Fibroblast of lung (primary cell): Measurements from ENCODE around the gene EHMT1. TPM values are rescaled to one million over a fixed set of nuclear protein-coding genes. Genes with fewer than 3 reads are reported as not detected.

Source experiments
- DNase-seq, 2 donors: peaks; one replicate each; pipeline versions ENCODE4 v3.0.0 to v3.0.0-alpha.2; 2010; ENCODE audit warnings: low read depth in 2 of 2
- H2AFZ ChIP-seq: 2 replicates; pipeline ENCODE4 v1.5.1; 2012; ENCODE audit warnings: low read length, control low read depth, inconsistent platforms
- H3K27ac ChIP-seq: 2 replicates; pipeline ENCODE4 v1.5.1; 2011; ENCODE audit warnings: low read length, control low read depth; ENCODE audit not compliant: insufficient read depth
- H3K27me3 ChIP-seq: 2 replicates; pipeline ENCODE4 v1.5.1; 2011; ENCODE audit warnings: mild to moderate bottlenecking, low read length; ENCODE audit not compliant: control insufficient read depth, insufficient read depth
- H3K36me3 ChIP-seq: 2 replicates; pipeline ENCODE4 v1.5.1; 2011; ENCODE audit warnings: low read length; ENCODE audit not compliant: control insufficient read depth, insufficient read depth
- H3K4me1 ChIP-seq: 2 replicates; pipeline ENCODE4 v1.5.1; 2011; ENCODE audit warnings: low read length; ENCODE audit not compliant: control insufficient read depth, insufficient read depth; ENCODE audit errors: extremely low read depth
- H3K4me2 ChIP-seq: 2 replicates; pipeline ENCODE4 v1.5.1; 2011; ENCODE audit warnings: low read length, control low read depth; ENCODE audit not compliant: insufficient read depth; ENCODE audit errors: extremely low read depth
- H3K4me3 ChIP-seq, 4 experiments: fragments of 200-600 bp in 1 of 4; sonication (generic) in 1 of 4; replicated peaks in 1 of 4; 2 replicates each; pipeline ENCODE4 v1.5.1; 2011 to 2016; ENCODE audit warnings: low read length in 4 of 4, low read depth in 3 of 4, mild to moderate bottlenecking in 3 of 4, control low read depth in 2 of 4, inconsistent platforms in 1 of 4, mixed read lengths in 1 of 4; ENCODE audit not compliant: insufficient read depth in 1 of 4; ENCODE audit errors: control extremely low read depth in 1 of 4
- H3K79me2 ChIP-seq: 2 replicates; pipeline ENCODE4 v1.5.1; 2012; ENCODE audit warnings: mild to moderate bottlenecking, low read length, inconsistent platforms; ENCODE audit not compliant: control insufficient read depth, insufficient read depth
- H3K9ac ChIP-seq: 2 replicates; pipeline ENCODE4 v1.5.1; 2011; ENCODE audit warnings: mild to moderate bottlenecking, low read length, control low read depth; ENCODE audit not compliant: insufficient read depth
- H3K9me3 ChIP-seq: 2 replicates; pipeline ENCODE4 v1.5.1; 2012; ENCODE audit warnings: low read depth, low read length; ENCODE audit not compliant: control insufficient read depth, insufficient read depth
- H4K20me1 ChIP-seq: 2 replicates; pipeline ENCODE4 v1.5.1; 2011; ENCODE audit warnings: low read length; ENCODE audit not compliant: control insufficient read depth, insufficient read depth; ENCODE audit errors: extremely low read depth
- EZH2 ChIP-seq: IDR thresholded peaks from 2 replicates; pipeline ENCODE4 v1.5.1; 2012; ENCODE audit warnings: low read length, control low read depth, mild to moderate bottlenecking; ENCODE audit errors: missing control alignments
- polyA plus RNA-seq, 2 donors: library from polyadenylated mRNA; depleted of rRNA in 1 of 2; stranded (reverse) in 1 of 2; unstranded in 1 of 2; fragments of >200 nt; gene quantifications; 2 replicates each; pipeline ENCODE4 v1.2.1, GENCODE V29; 2011 to 2012; ENCODE audit warnings: missing spikeins in 1 of 2
- total RNA-seq: library from RNA; depleted of rRNA; stranded (reverse); fragments of >200 nt; gene quantifications from 2 replicates; pipeline ENCODE4 v1.2.1, GENCODE V29; 2014
- TF ChIP-seq, protein P1 (sequence below), 2 donors: IDR thresholded peaks in 1 of 2; conservative IDR thresholded peaks in 1 of 2; 1 replicate in 1 of 2; 2 replicates in 1 of 2; pipeline ENCODE4 v1.5.1; 2011 to 2012; ENCODE audit warnings: low read length in 2 of 2, control low read depth in 1 of 2, inconsistent platforms in 1 of 2, low read depth in 1 of 2, mild to moderate bottlenecking in 1 of 2

Gene EHMT1
- total and polyA plus RNA-seq, 2 donors (not counting 1 experiment from before 2014, with no cell fraction given), result 22.4 to 48.6 TPM

DNA sequence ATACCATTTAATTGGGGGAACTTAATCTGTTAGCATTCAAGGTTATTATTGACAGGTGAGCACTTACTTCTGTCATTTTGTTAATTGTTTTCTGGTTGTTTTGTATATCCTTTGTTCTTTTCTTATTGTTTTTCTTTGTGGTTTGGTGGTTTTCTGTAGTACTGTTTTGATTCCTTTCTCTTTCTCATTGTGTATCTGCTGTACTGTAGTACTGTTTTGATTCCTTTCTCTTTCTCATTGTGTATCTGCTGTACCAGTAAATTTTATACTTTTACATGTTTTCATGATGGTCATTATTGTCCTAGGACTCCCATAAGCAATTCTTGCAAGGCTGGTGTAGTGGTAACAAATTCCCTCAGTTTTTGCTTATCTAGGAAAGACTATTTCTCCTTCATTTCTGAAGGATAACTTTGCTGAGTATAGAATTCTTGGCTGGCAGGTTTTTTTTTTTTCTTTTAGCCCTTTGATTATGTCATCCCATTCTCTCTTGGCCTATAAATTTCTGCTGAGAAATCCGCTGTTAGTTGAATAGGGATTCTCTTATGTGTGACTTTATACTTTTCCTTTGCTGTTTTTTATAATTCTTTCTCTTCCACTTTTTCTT lies 234.7 kb downstream of the EHMT1 start:
- H4K20me1 ChIP-seq, result no peaks in the 10 kb centered on the region
- no peaks in the 10 kb centered on the region for H3K36me3 ChIP-seq
- H3K79me2 ChIP-seq, result no peaks in the 10 kb centered on the region
- H3K27ac ChIP-seq, result no peak overlapping the region
- no peaks in the 10 kb centered on the region for H3K4me1 ChIP-seq
- H3K4me2 ChIP-seq, result no peak overlapping the region
- TF ChIP-seq, protein P1, sequence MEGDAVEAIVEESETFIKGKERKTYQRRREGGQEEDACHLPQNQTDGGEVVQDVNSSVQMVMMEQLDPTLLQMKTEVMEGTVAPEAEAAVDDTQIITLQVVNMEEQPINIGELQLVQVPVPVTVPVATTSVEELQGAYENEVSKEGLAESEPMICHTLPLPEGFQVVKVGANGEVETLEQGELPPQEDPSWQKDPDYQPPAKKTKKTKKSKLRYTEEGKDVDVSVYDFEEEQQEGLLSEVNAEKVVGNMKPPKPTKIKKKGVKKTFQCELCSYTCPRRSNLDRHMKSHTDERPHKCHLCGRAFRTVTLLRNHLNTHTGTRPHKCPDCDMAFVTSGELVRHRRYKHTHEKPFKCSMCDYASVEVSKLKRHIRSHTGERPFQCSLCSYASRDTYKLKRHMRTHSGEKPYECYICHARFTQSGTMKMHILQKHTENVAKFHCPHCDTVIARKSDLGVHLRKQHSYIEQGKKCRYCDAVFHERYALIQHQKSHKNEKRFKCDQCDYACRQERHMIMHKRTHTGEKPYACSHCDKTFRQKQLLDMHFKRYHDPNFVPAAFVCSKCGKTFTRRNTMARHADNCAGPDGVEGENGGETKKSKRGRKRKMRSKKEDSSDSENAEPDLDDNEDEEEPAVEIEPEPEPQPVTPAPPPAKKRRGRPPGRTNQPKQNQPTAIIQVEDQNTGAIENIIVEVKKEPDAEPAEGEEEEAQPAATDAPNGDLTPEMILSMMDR (conservative IDR thresholded peaks at IDR 0.05 in 1 of 2, IDR thresholded peaks at IDR 0.05 in 1 of 2; ENCODE audit: low read depth in 1 of 2, low read length in 2 of 2), result no peak
- TF ChIP-seq EZH2, result no peak
- no peaks in the 10 kb centered on the region for H3K27me3 ChIP-seq
- no peak overlapping the region for H3K9ac ChIP-seq
- H2AFZ ChIP-seq, result no peak overlapping the region
- DNase-seq, result no peak
- no peak overlapping the region for H3K4me3 ChIP-seq
- no peaks in the 10 kb centered on the region for H3K9me3 ChIP-seq

DNA sequence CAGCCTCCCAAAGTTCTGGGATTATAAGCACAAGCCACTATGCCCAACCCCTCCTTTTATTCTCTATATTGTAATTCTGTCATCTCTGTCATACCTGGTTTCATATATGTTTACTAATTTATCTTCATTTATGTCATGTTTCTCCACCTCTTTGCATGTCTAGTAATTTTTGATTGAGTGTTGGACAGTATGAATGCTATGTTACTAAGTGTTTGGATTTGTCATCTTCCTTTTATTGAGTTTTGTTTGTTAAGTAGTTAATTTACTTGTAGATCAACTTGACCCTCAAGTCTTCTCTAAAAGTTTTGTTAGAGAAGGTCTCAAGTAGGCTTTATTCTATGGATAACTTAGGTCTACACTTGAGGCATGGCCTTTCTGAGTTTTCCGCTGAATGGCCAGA lies 241.6 kb downstream of the EHMT1 start:
- H3K79me2 ChIP-seq, result no peaks in the 10 kb centered on the region
- no peaks in the 10 kb centered on the region for H3K36me3 ChIP-seq
- H3K9me3 ChIP-seq, result no peaks in the 10 kb centered on the region
- TF ChIP-seq, protein P1 (conservative IDR thresholded peaks at IDR 0.05 in 1 of 2, IDR thresholded peaks at IDR 0.05 in 1 of 2; ENCODE audit: low read depth in 1 of 2, low read length in 2 of 2), result no peak
- TF ChIP-seq EZH2, result no peak
- H3K9ac ChIP-seq, result no peak overlapping the region
- no peaks in the 10 kb centered on the region for H3K27me3 ChIP-seq
- no peak overlapping the region for H3K4me2 ChIP-seq
- H3K27ac ChIP-seq, result no peak overlapping the region
- no peak overlapping the region for H3K4me3 ChIP-seq
- H3K4me1 ChIP-seq, result no peaks in the 10 kb centered on the region
- H2AFZ ChIP-seq, result no peak overlapping the region
- H4K20me1 ChIP-seq, result no peaks in the 10 kb centered on the region
- DNase-seq, result no peak

DNA sequence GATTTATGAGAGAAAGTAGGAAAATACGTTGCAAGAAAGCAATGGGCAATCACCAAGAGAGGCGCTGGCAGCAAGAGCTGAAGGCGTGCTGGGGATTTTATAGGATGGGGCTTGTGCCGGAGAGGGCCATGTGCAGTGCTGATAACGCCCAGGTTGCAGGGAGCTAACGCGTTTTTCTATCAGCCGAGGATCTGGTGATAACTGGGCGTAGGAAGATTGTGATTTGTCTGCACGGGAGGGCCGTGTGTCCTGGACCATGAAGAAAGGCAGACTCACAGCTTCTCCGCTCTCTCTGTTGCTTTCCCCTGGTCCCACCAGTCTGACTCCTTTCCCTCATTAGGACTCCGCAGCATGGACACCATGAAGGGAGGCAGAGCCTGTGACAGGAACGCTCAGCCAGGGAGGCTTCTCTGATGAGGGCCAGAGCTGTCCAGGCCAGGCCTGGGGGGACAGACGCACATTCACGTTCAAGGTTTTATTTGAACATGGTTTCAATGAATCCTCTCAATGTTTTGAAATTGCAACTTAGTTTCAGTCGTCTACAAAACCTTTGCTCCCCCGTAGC lies 246.9 kb downstream of the EHMT1 start:
- no peaks in the 10 kb centered on the region for H4K20me1 ChIP-seq
- H2AFZ ChIP-seq, result no peak overlapping the region
- H3K27ac ChIP-seq, result no peak overlapping the region
- no peaks in the 10 kb centered on the region for H3K9me3 ChIP-seq
- H3K27me3 ChIP-seq, result no peaks in the 10 kb centered on the region
- no peak overlapping the region for H3K9ac ChIP-seq
- no peak overlapping the region for H3K4me3 ChIP-seq
- TF ChIP-seq EZH2, result no peak
- TF ChIP-seq, protein P1 (conservative IDR thresholded peaks at IDR 0.05 in 1 of 2, IDR thresholded peaks at IDR 0.05 in 1 of 2; ENCODE audit: low read depth in 1 of 2, low read length in 2 of 2), result no peak
- no peaks in the 10 kb centered on the region for H3K4me1 ChIP-seq
- no peak overlapping the region for H3K4me2 ChIP-seq
- DNase-seq, result no peak
- no peaks in the 10 kb centered on the region for H3K36me3 ChIP-seq
- H3K79me2 ChIP-seq, result no peaks in the 10 kb centered on the region
